Transverse colon (tissue), 4 donors: ENCODE results near the gene SULF2.
A peak's percentile ranks its signal among the peaks of the same experiment; 100 is the strongest.

ENCODE experiments used
- EP300 ChIP-seq: sonication (generic); formaldehyde crosslinking; IDR thresholded peaks from one replicate; pipeline ENCODE4 v1.6.1; 2017; ENCODE audit warnings: antibody characterized with exemption, low read depth
- POLR2A ChIP-seq: fragments of 450-650 bp; IDR thresholded peaks from one replicate; pipeline ENCODE4 v1.6.1; 2016; ENCODE audit warnings: antibody characterized with exemption, mild to moderate bottlenecking, moderate library complexity
- POLR2AphosphoS5 ChIP-seq, 3 donors: sonication (generic); formaldehyde crosslinking; IDR thresholded peaks; one replicate each; pipeline ENCODE4 v1.6.1; 2016; ENCODE audit warnings: antibody characterized with exemption in 3 of 3
- TF ChIP-seq, protein P1 (sequence below), 5 experiments: fragments of 200-600 bp in 3 of 5; fragments of 450-650 bp in 2 of 5; sonication (generic) in 3 of 5; IDR thresholded peaks; 1 replicate in 2 of 5; 2 replicates in 3 of 5; pipeline ENCODE4 v1.5.1; 2016 to 2017; ENCODE audit warnings: antibody characterized with exemption in 5 of 5, inconsistent platforms in 3 of 5, mild to moderate bottlenecking in 2 of 5, moderate library complexity in 1 of 5

GRCh38 chr20:47703748-47704147 is 81.5 kb downstream of the SULF2 start:
- no peak for TF ChIP-seq EP300
- TF ChIP-seq POLR2A: no peak
- TF ChIP-seq, protein P1, sequence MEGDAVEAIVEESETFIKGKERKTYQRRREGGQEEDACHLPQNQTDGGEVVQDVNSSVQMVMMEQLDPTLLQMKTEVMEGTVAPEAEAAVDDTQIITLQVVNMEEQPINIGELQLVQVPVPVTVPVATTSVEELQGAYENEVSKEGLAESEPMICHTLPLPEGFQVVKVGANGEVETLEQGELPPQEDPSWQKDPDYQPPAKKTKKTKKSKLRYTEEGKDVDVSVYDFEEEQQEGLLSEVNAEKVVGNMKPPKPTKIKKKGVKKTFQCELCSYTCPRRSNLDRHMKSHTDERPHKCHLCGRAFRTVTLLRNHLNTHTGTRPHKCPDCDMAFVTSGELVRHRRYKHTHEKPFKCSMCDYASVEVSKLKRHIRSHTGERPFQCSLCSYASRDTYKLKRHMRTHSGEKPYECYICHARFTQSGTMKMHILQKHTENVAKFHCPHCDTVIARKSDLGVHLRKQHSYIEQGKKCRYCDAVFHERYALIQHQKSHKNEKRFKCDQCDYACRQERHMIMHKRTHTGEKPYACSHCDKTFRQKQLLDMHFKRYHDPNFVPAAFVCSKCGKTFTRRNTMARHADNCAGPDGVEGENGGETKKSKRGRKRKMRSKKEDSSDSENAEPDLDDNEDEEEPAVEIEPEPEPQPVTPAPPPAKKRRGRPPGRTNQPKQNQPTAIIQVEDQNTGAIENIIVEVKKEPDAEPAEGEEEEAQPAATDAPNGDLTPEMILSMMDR (IDR thresholded peaks at IDR 0.05): no peak
- peak in 2 of 3 donors; percentile 12 to 49 for TF ChIP-seq POLR2AphosphoS5 (IDR thresholded peaks at IDR 0.05)
